H1 (cell line): Measurements from ENCODE around the gene C16orf90. TPM values are rescaled to one million over a fixed set of nuclear protein-coding genes. Genes with fewer than 3 reads are reported as not detected.

Experiments
- ASH2L ChIP-seq: fragments of 200-600, 300-600 bp; sonication (generic); IDR thresholded peaks from one replicate; pipeline ENCODE4 v1.7.1; 2017; ENCODE audit warnings: low read length
- CBX5 ChIP-seq: fragments of 300-800, 300-1000 bp; sonication (generic); IDR thresholded peaks from 2 replicates; pipeline ENCODE4 v1.7.1; 2016; ENCODE audit warnings: antibody characterized with exemption, low read length, low read depth
- CBX8 ChIP-seq: fragments of 300-800, 300-1000 bp; sonication (generic); IDR thresholded peaks from 2 replicates; pipeline ENCODE4 v1.7.1; 2016; ENCODE audit warnings: low read depth, low read length, borderline replicate concordance
- EP300 ChIP-seq, 2 experiments: IDR thresholded peaks; 1 replicate in 1 of 2; 2 replicates in 1 of 2; pipeline ENCODE4 v1.6.1; 2011 to 2012; ENCODE audit warnings: low read depth in 2 of 2, low read length in 2 of 2, mild to moderate bottlenecking in 2 of 2, borderline replicate concordance in 1 of 2, inconsistent platforms in 1 of 2, moderate library complexity in 1 of 2
- SAP30 ChIP-seq: fragments of 300-600 bp; sonication (generic); IDR thresholded peaks from 2 replicates; pipeline ENCODE4 v1.7.1; 2012; ENCODE audit warnings: low read length, moderate library complexity, mild to moderate bottlenecking, inconsistent platforms; ENCODE audit not compliant: insufficient read depth, insufficient replicate concordance
- SIN3A ChIP-seq, 2 experiments: IDR thresholded peaks in 1 of 2; conservative IDR thresholded peaks in 1 of 2; 2 replicates each; pipeline ENCODE4 v1.6.1; 2011 to 2012; ENCODE audit warnings: low read length in 2 of 2, improper control_type of control experiment in 1 of 2, low read depth in 1 of 2, mild to moderate bottlenecking in 1 of 2
- polyA plus RNA-seq, 7 experiments: library from polyadenylated mRNA; depleted of rRNA in 3 of 7; stranded (reverse) in 5 of 7; unstranded in 2 of 7; fragments of >200 nt in 5 of 7; fragments of 200-250 nt in 2 of 7; gene quantifications; 1 replicate in 5 of 7; 2 replicates in 1 of 7; 4 replicates in 1 of 7; pipeline versions ENCODE4 v1.2.1 to v1.2.3, GENCODE V29; 2011 to 2013; ENCODE audit warnings: missing spikeins in 2 of 7, mixed read lengths in 2 of 7
- total RNA-seq: library from RNA; stranded (reverse); fragmentation: NEBNext Ultra II Directional; extraction: Animal tissue kit (Norgen Biotek cat#: 25700); gene quantifications from 2 replicates; pipeline ENCODE4 v1.2.1, GENCODE V29; 2021

Gene C16orf90
- total and polyA plus RNA-seq, 2 of the 8 experiments (the other 6 are each of a cell fraction or from before 2014, with no cell fraction given): not detected

- no peak for TF ChIP-seq ASH2L
- no peak for TF ChIP-seq SIN3A (conservative IDR thresholded peaks at IDR 0.05 in 1 of 2, IDR thresholded peaks at IDR 0.05 in 1 of 2; ENCODE audit: low read depth in 1 of 2, low read length in 2 of 2)
- no peak for TF ChIP-seq EP300 (IDR thresholded peaks at IDR 0.05; ENCODE audit: borderline replicate concordance in 1 of 2, low read depth in 2 of 2, low read length in 2 of 2)
- TF ChIP-seq CBX5: no peak
- no peak for TF ChIP-seq CBX8
- no peak for TF ChIP-seq SAP30
Observed at GRCh38 chr16:3469736-3470135, 25.6 kb downstream of the C16orf90 start (continued).
